ENCODE results near the gene SPATA20. TPM values are rescaled to one million over a fixed set of nuclear protein-coding genes. Genes with fewer than 3 reads are reported as not detected.

SPATA20 gene
- total RNA-seq, 1 experiment from 2014 or later, result 11.1 TPM

DNA sequence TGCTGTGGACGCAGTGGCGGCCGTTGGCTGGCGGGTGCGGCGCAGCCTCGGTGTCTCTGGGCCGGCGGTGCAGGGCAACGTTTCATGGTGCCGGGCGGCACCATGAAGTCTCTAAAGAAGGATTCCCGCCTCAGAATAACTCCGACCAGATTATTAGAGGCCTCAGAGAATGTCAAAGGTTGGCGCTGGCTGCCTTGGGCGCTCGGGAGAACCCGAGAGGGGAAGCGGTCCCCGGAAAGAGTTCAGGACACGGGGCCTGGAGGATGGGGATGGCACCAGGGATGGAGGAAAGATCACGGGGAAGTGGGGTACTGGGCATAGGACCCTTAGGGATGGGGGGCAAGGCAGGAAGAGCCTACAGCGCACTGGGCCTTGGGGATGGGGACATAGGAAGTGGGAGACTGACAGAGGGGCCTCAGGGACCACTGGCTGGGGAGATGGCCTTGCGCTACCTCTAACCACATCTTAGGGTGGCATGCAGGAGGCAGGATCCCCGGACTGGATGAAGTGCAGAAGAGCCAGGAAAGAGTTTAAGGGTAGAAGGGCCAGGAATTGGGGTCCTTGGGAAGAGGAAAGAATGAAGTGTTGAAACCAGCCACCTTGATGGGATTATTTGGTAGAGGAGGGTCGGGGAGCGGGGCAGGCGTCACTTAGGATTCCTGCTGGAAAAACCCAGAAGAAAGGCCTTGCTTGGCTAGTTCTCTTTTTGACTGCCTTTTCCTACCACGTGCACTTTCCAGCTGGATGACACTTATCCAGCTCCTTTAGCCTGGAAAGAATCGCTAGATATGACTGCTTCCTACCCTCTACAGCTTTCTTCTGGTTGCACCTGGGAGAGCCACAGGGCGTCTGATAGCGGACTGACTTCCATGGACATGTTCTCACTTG, 38.2 kb upstream of the SPATA20 start:
- TF ChIP-seq EZH2 (IDR thresholded peaks at IDR 0.05; ENCODE audit: borderline replicate concordance, low read depth, low read length, poor library complexity, severe bottlenecking), result no peak
- TF ChIP-seq, protein P1, sequence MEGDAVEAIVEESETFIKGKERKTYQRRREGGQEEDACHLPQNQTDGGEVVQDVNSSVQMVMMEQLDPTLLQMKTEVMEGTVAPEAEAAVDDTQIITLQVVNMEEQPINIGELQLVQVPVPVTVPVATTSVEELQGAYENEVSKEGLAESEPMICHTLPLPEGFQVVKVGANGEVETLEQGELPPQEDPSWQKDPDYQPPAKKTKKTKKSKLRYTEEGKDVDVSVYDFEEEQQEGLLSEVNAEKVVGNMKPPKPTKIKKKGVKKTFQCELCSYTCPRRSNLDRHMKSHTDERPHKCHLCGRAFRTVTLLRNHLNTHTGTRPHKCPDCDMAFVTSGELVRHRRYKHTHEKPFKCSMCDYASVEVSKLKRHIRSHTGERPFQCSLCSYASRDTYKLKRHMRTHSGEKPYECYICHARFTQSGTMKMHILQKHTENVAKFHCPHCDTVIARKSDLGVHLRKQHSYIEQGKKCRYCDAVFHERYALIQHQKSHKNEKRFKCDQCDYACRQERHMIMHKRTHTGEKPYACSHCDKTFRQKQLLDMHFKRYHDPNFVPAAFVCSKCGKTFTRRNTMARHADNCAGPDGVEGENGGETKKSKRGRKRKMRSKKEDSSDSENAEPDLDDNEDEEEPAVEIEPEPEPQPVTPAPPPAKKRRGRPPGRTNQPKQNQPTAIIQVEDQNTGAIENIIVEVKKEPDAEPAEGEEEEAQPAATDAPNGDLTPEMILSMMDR (conservative IDR thresholded peaks at IDR 0.05; ENCODE audit: low read depth, low read length), result no peak
- Histone ChIP-seq H3K9me3 (ENCODE audit: low read depth, low read length, poor library complexity, severe bottlenecking) (no peaks in the 10 kb centered on the region), H3K4me1 (ENCODE audit: insufficient read depth, low read length, poor library complexity, severe bottlenecking) (peaks cover 6% of the 10 kb centered on the region), H3K36me3 (ENCODE audit: insufficient read depth, low read length, poor library complexity, severe bottlenecking) (no peaks in the 10 kb centered on the region), H3K27me3 (replicated peaks; ENCODE audit: insufficient read depth, low read depth, low read length, poor library complexity) (no peaks in the 10 kb centered on the region), H3K4me3 (ENCODE audit: low read depth, low read length, poor library complexity, severe bottlenecking) (peak overlapping the region; percentile 48), H3K27ac (ENCODE audit: low read depth, low read length, poor library complexity, severe bottlenecking) (no peak overlapping the region)
- intact Hi-C loops (cut with micrococcal nuclease; ENCODE audit: unreplicated experiment), result no loop called here
- POLR2A ChIA-PET (ENCODE audit: low non-redundant PET), result interaction anchor here (0.6 kb wide), 1 partner anchor 358 kb away, joined by 4 read pairs; the partner anchor contains the start of gene TOB1
- CTCF ChIA-PET, result no interaction called here
- no TSS peak for BruUV-seq (replicated peaks)
- DNase-seq (ENCODE audit: low spot score), result no peak

DNA sequence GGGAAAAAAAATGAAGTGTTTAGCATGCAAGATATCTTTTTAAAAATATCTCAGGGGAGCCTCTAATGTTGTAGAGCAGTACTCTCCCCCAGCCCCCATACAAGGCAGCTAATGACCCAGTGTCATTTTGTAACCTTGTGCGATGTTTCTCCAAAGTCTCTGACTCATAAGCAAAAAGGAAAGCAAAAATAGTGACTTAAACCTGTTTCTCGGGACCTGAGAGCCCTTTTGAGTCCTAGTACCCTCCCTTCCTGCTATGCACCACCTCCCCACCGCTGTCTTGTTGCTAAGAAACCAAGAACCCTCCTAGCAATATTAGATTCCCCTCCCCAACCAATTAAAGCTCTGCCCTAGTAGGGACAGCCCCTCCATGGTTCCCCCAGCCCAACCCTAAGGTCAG, 35.9 kb upstream of the SPATA20 start:
- no peak for DNase-seq (ENCODE audit: low spot score)
- Histone ChIP-seq H3K27ac (ENCODE audit: low read depth, low read length, poor library complexity, severe bottlenecking) (no peak overlapping the region), H3K4me3 (ENCODE audit: low read depth, low read length, poor library complexity, severe bottlenecking) (no peak overlapping the region), H3K27me3 (replicated peaks; ENCODE audit: insufficient read depth, low read depth, low read length, poor library complexity) (no peaks in the 10 kb centered on the region), H3K36me3 (ENCODE audit: insufficient read depth, low read length, poor library complexity, severe bottlenecking) (no peaks in the 10 kb centered on the region), H3K4me1 (ENCODE audit: insufficient read depth, low read length, poor library complexity, severe bottlenecking) (peaks cover 6% of the 10 kb centered on the region), H3K9me3 (ENCODE audit: low read depth, low read length, poor library complexity, severe bottlenecking) (no peaks in the 10 kb centered on the region)
- ChIA-PET CTCF (interaction anchor here (0.5 kb wide), 1 partner anchor 10 kb away, joined by 4 read pairs; no protein-coding TSS in a partner anchor), POLR2A (ENCODE audit: low non-redundant PET) (no interaction called here)
- no peak for TF ChIP-seq EZH2 (IDR thresholded peaks at IDR 0.05; ENCODE audit: borderline replicate concordance, low read depth, low read length, poor library complexity, severe bottlenecking)
- TF ChIP-seq, protein P1 (conservative IDR thresholded peaks at IDR 0.05; ENCODE audit: low read depth, low read length), result no peak
- intact Hi-C loops (cut with micrococcal nuclease; ENCODE audit: unreplicated experiment), result no loop called here
- no TSS peak for BruUV-seq (replicated peaks)

DNA sequence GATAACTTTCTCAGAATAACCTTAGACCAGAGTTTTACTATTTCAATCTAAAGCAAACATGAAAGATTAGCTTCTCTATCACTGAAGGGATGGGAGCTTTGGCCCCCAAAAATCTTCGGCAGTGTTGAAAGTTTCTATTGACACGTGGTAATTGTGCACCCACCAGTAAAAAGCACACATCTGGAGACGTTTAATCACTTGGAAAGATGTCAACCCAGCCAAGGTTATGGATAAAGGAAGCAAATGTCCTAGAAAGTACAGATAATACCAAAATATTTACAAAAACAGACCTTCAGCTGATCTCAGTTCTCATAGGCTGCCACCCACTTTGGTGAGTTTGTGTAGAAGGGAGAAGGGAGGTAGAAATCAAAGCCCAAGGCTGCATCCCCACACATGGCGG, 33.5 kb upstream of the SPATA20 start:
- no peaks in the 10 kb centered on the region for H3K9me3 ChIP-seq (ENCODE audit: low read depth, low read length, poor library complexity, severe bottlenecking)
- no peaks in the 10 kb centered on the region for H3K4me1 ChIP-seq (ENCODE audit: insufficient read depth, low read length, poor library complexity, severe bottlenecking)
- BruUV-seq (replicated peaks), result no TSS peak
- H3K27me3 ChIP-seq (replicated peaks; ENCODE audit: insufficient read depth, low read depth, low read length, poor library complexity), result no peaks in the 10 kb centered on the region
- TF ChIP-seq EZH2 (IDR thresholded peaks at IDR 0.05; ENCODE audit: borderline replicate concordance, low read depth, low read length, poor library complexity, severe bottlenecking), result no peak
- TF ChIP-seq, protein P1 (conservative IDR thresholded peaks at IDR 0.05; ENCODE audit: low read depth, low read length), result no peak
- intact Hi-C loops (cut with micrococcal nuclease; ENCODE audit: unreplicated experiment), result no loop called here
- no peak overlapping the region for H3K27ac ChIP-seq (ENCODE audit: low read depth, low read length, poor library complexity, severe bottlenecking)
- H3K4me3 ChIP-seq (ENCODE audit: low read depth, low read length, poor library complexity, severe bottlenecking), result no peak overlapping the region
- H3K36me3 ChIP-seq (ENCODE audit: insufficient read depth, low read length, poor library complexity, severe bottlenecking), result no peaks in the 10 kb centered on the region
- ChIA-PET POLR2A (ENCODE audit: low non-redundant PET) (no interaction called here), CTCF (no interaction called here)
- DNase-seq (ENCODE audit: low spot score), result no peak

Data from A673 (cell line).